HepG2 (cell line): Measurements from ENCODE around the gene SIK3. TPM values are rescaled to one million over a fixed set of nuclear protein-coding genes. Genes with fewer than 3 reads are reported as not detected.

Experiments used
- ATF4 ChIP-seq, 2 experiments: fragments of 450-650 bp in 1 of 2; sonication (generic) in 1 of 2; formaldehyde crosslinking; IDR thresholded peaks; 2 replicates each; pipeline versions ENCODE4 v1.5.0 to v1.8.0; 2020 to 2022; ENCODE audit warnings: mild to moderate bottlenecking in 1 of 2, missing genetic modification reagents in 1 of 2
- CREM ChIP-seq, 2 experiments: sonication (generic) in 1 of 2; formaldehyde crosslinking in 1 of 2; IDR thresholded peaks; 2 replicates each; pipeline versions ENCODE4 v1.4.0 to v1.6.1; 2016 to 2020; ENCODE audit warnings: antibody characterized with exemption in 1 of 2, mild to moderate bottlenecking in 1 of 2, missing genetic modification reagents in 1 of 2
- HES4 ChIP-seq: sonication (generic); formaldehyde crosslinking; IDR thresholded peaks from 2 replicates; pipeline ENCODE4 v1.9.0; 2021; ENCODE audit warnings: mild to moderate bottlenecking, missing genetic modification reagents, borderline replicate concordance
- HOXA9 ChIP-seq: sonication (generic); formaldehyde crosslinking; IDR thresholded peaks from 2 replicates; pipeline ENCODE4 v1.8.1; 2022; ENCODE audit warnings: missing genetic modification reagents, mild to moderate bottlenecking, moderate library complexity, borderline replicate concordance
- JUNB ChIP-seq: sonication (generic); formaldehyde crosslinking; IDR thresholded peaks from 2 replicates; pipeline ENCODE4 v1.8.0; 2022; ENCODE audit warnings: missing genetic modification reagents, mild to moderate bottlenecking, borderline replicate concordance
- KDM4B ChIP-seq: sonication (generic); formaldehyde crosslinking; IDR thresholded peaks from 2 replicates; pipeline ENCODE4 v1.4.0; 2020; ENCODE audit warnings: missing genetic modification reagents
- NR2F1 ChIP-seq, 2 experiments: fragments of 450-650 bp in 1 of 2; formaldehyde crosslinking in 1 of 2; IDR thresholded peaks; 2 replicates each; pipeline versions ENCODE4 v1.5.0 to v1.6.1; 2016 to 2020; ENCODE audit warnings: mild to moderate bottlenecking in 1 of 2, missing compliant biosample characterization in 1 of 2, missing genetic modification reagents in 1 of 2, moderate library complexity in 1 of 2
- RBM22 ChIP-seq: fragments of 200-400 bp; formaldehyde crosslinking; optimal IDR thresholded peaks from 2 replicates; pipeline ENCODE3; 2017; ENCODE audit warnings: mild to moderate bottlenecking, low read length, moderate library complexity
- SMARCC2 ChIP-seq: fragments of 450-650 bp; IDR thresholded peaks from 2 replicates; pipeline ENCODE4 v1.6.1; 2017; ENCODE audit warnings: antibody characterized with exemption, mild to moderate bottlenecking
- SMC3 ChIP-seq: IDR thresholded peaks from 2 replicates; pipeline ENCODE4 v1.6.1; 2011; ENCODE audit warnings: low read length, improper control_type of control experiment
- SP5 ChIP-seq: IDR thresholded peaks from 2 replicates; pipeline ENCODE4 v1.6.1; 2016; ENCODE audit warnings: low read depth, borderline replicate concordance
- SYNCRIP ChIP-seq: fragments of 200-400 bp; formaldehyde crosslinking; IDR thresholded peaks from 2 replicates; pipeline ENCODE4 v1.6.1; 2018; ENCODE audit warnings: mild to moderate bottlenecking, low read depth, low read length; ENCODE audit not compliant: insufficient read depth
- THAP7 ChIP-seq: sonication (generic); formaldehyde crosslinking; IDR thresholded peaks from 2 replicates; pipeline ENCODE4 v1.8.1; 2023; ENCODE audit warnings: mild to moderate bottlenecking, missing genetic modification reagents
- USF2 ChIP-seq, 2 experiments: sonication (generic) in 1 of 2; formaldehyde crosslinking in 1 of 2; IDR thresholded peaks; 2 replicates each; pipeline versions ENCODE4 v1.5.1 to v1.6.1; 2011 to 2020; ENCODE audit warnings: borderline replicate concordance in 1 of 2, low read depth in 1 of 2, low read length in 1 of 2, mild to moderate bottlenecking in 1 of 2, missing genetic modification reagents in 1 of 2, moderate library complexity in 1 of 2
- ZC3H13 ChIP-seq: sonication (generic); formaldehyde crosslinking; IDR thresholded peaks from 2 replicates; pipeline ENCODE4 v1.8.1; 2023; ENCODE audit warnings: mild to moderate bottlenecking, missing genetic modification reagents, moderate library complexity
- ZNF468 ChIP-seq: sonication (generic); formaldehyde crosslinking; IDR thresholded peaks from 2 replicates; pipeline ENCODE4 v1.8.0; 2022; ENCODE audit warnings: mild to moderate bottlenecking, moderate library complexity, missing genetic modification reagents
- ZNF615 ChIP-seq: sonication (generic); formaldehyde crosslinking; IDR thresholded peaks from 2 replicates; pipeline ENCODE4 v1.5.0; 2020; ENCODE audit warnings: mild to moderate bottlenecking, missing genetic modification reagents, borderline replicate concordance
- ZNF7 ChIP-seq: IDR thresholded peaks from 2 replicates; pipeline ENCODE4 v1.6.1; 2016; ENCODE audit warnings: missing biosample characterization, missing genetic modification reagents
- ZNF784 ChIP-seq: sonication (generic); formaldehyde crosslinking; IDR thresholded peaks from 2 replicates; pipeline ENCODE4 v1.5.1; 2020; ENCODE audit warnings: missing genetic modification reagents, mild to moderate bottlenecking, borderline replicate concordance
- polyA plus RNA-seq, 8 experiments: library from polyadenylated mRNA; depleted of rRNA in 3 of 8; stranded (reverse) in 7 of 8; unstranded in 1 of 8; fragments of >200 nt; fragmentation: Illumina TruSeq in 4 of 8; extraction: Trizol in 4 of 8; gene quantifications; 2 replicates each; pipeline versions ENCODE4 v1.2.1 to v1.2.3, GENCODE V29; 2011 to 2016; ENCODE audit warnings: low read depth in 4 of 8, missing spikeins in 1 of 8, mixed read lengths in 1 of 8; ENCODE audit not compliant: insufficient read depth in 1 of 8
- total RNA-seq, 5 experiments: library from RNA; depleted of rRNA; stranded (reverse); fragments of >200 nt; fragmentation: Illumina TruSeq; extraction: Trizol; gene quantifications; 2 replicates each; pipeline ENCODE4 v1.2.3, GENCODE V29; 2016; ENCODE audit warnings: low read depth in 1 of 5

SIK3 gene
- total and polyA plus RNA-seq, 2 of the 13 experiments (the other 11 are each of a cell fraction or from before 2014, with no cell fraction given) = 5.7 to 9.8 TPM

GRCh38 chr11:116808262-116809175 lies 289.7 kb downstream of the SIK3 start (continued):
- TF ChIP-seq NR2F1 (CRISPR knock-in tag; IDR thresholded peaks at IDR 0.05) (peak; percentile 97 to 99), THAP7 (0 out of 2 replicates have a peak, but pooled peaks have one; percentile 51), ZNF7 (CRISPR knock-in tag) (no peak), ZNF615 (CRISPR knock-in tag) (0 out of 2 replicates have a peak, but pooled peaks have one; percentile 8), ZNF784 (peak; percentile 94; the same call in 1 of the 2 replicates), HOXA9 (no peak), RBM22 (peak; percentile 42), SMARCC2 (no peak), USF2 (IDR thresholded peaks at IDR 0.05; ENCODE audit: low read depth, low read length) (no peak), USF2 (CRISPR knock-in tag; IDR thresholded peaks at IDR 0.05; ENCODE audit: borderline replicate concordance) (no peak), SYNCRIP (no peak), KDM4B (CRISPR knock-in tag) (no peak; the same call in 1 of the 2 replicates), CREM (IDR thresholded peaks at IDR 0.05) (peak; percentile 94), CREM (CRISPR knock-in tag; IDR thresholded peaks at IDR 0.05) (no peak), ZC3H13 (CRISPR knock-in tag) (no peak), JUNB (CRISPR knock-in tag) (no peak), SP5 (CRISPR knock-in tag) (peak; percentile 88), ATF4 (CRISPR knock-in tag; IDR thresholded peaks at IDR 0.05) (peak in 1 of 2 experiments; percentile 65; a peak in 2 of 4 replicates), HES4 (CRISPR knock-in tag) (no peak), ZNF468 (CRISPR knock-in tag) (no peak), SMC3 (peak; percentile 40)
